ENCODE measurements around the gene CD28. TPM values are rescaled to one million over a fixed set of nuclear protein-coding genes. Genes with fewer than 3 reads are reported as not detected.

Gene CD28
- total RNA-seq, 1 donor from 2014 or later = not detected

GRCh38 chr2:203662951-203663350 lies 43.5 kb upstream of the CD28 start:
- Mint-ChIP-seq H3K27me3 (ENCODE audit: unreplicated experiment) (no peaks in the 10 kb centered on the region), H3K4me3 (ENCODE audit: unreplicated experiment) (no peak overlapping the region), H3K27ac (ENCODE audit: unreplicated experiment) (no peak overlapping the region), H3K4me1 (ENCODE audit: unreplicated experiment) (no peaks in the 10 kb centered on the region), H3K9me3 (ENCODE audit: unreplicated experiment) (no peaks in the 10 kb centered on the region), H3K36me3 (ENCODE audit: unreplicated experiment) (no peaks in the 10 kb centered on the region)
- no peak for TF ChIP-seq CTCF (IDR thresholded peaks at IDR 0.05)
- DNase-seq (ENCODE audit: extremely low spot score, unreplicated experiment) = no peak

GRCh38 chr2:203664029-203664755 lies 42.2 kb upstream of the CD28 start:
- Mint-ChIP-seq H3K4me1 (ENCODE audit: unreplicated experiment) (no peaks in the 10 kb centered on the region), H3K27ac (ENCODE audit: unreplicated experiment) (no peak overlapping the region), H3K36me3 (ENCODE audit: unreplicated experiment) (no peaks in the 10 kb centered on the region), H3K9me3 (ENCODE audit: unreplicated experiment) (no peaks in the 10 kb centered on the region), H3K27me3 (ENCODE audit: unreplicated experiment) (no peaks in the 10 kb centered on the region), H3K4me3 (ENCODE audit: unreplicated experiment) (no peak overlapping the region)
- DNase-seq (ENCODE audit: extremely low spot score, unreplicated experiment) = no peak
- no peak for TF ChIP-seq CTCF (IDR thresholded peaks at IDR 0.05)

- TF ChIP-seq CTCF (IDR thresholded peaks at IDR 0.05) = no peak
- Mint-ChIP-seq H3K4me3 (ENCODE audit: unreplicated experiment) (no peak overlapping the region), H3K4me1 (ENCODE audit: unreplicated experiment) (peaks cover 7% of the 10 kb centered on the region), H3K27me3 (ENCODE audit: unreplicated experiment) (no peaks in the 10 kb centered on the region), H3K27ac (ENCODE audit: unreplicated experiment) (no peak overlapping the region), H3K36me3 (ENCODE audit: unreplicated experiment) (no peaks in the 10 kb centered on the region), H3K9me3 (ENCODE audit: unreplicated experiment) (no peaks in the 10 kb centered on the region)
- no peak for DNase-seq (ENCODE audit: extremely low spot score, unreplicated experiment)
These were observed 38.6 kb upstream of the CD28 start for GRCh38 chr2:203667838-203668237.

- H3K4me1 Mint-ChIP-seq (ENCODE audit: unreplicated experiment) = peaks cover 23% of the 10 kb centered on the region
These were observed 36.6 kb upstream of the CD28 start for GRCh38 chr2:203669820-203670219.

GRCh38 chr2:203670939-203671338 lies 35.5 kb upstream of the CD28 start:
- Mint-ChIP-seq H3K9me3 (ENCODE audit: unreplicated experiment) (peaks cover 13% of the 10 kb centered on the region), H3K36me3 (ENCODE audit: unreplicated experiment) (no peaks in the 10 kb centered on the region), H3K27me3 (ENCODE audit: unreplicated experiment) (no peaks in the 10 kb centered on the region), H3K4me1 (ENCODE audit: unreplicated experiment) (peaks cover 31% of the 10 kb centered on the region), H3K27ac (ENCODE audit: unreplicated experiment) (no peak overlapping the region), H3K4me3 (ENCODE audit: unreplicated experiment) (no peak overlapping the region)
- no peak for DNase-seq (ENCODE audit: extremely low spot score, unreplicated experiment)
- TF ChIP-seq CTCF (IDR thresholded peaks at IDR 0.05) = no peak

More at GRCh38 chr2:203669820-203670219, 36.6 kb upstream of the CD28 start:
- Mint-ChIP-seq H3K27ac (ENCODE audit: unreplicated experiment) (no peak overlapping the region), H3K9me3 (ENCODE audit: unreplicated experiment) (peaks cover 13% of the 10 kb centered on the region), H3K36me3 (ENCODE audit: unreplicated experiment) (no peaks in the 10 kb centered on the region), H3K4me3 (ENCODE audit: unreplicated experiment) (no peak overlapping the region), H3K27me3 (ENCODE audit: unreplicated experiment) (no peaks in the 10 kb centered on the region)
- no peak for DNase-seq (ENCODE audit: extremely low spot score, unreplicated experiment)
- no peak for TF ChIP-seq CTCF (IDR thresholded peaks at IDR 0.05)

Data from osteocyte (in vitro differentiated cells).